Measurements from ENCODE around the gene PIP5K1C. TPM values are rescaled to one million over a fixed set of nuclear protein-coding genes. Genes with fewer than 3 reads are reported as not detected.

The PIP5K1C gene
- polyA plus RNA-seq, 1 donor, result 23.0 TPM

- H3K36me3 ChIP-seq (ENCODE audit: control insufficient read depth, insufficient read depth, low read length), result peaks cover 55% of the 10 kb centered on the region
- no peaks in the 10 kb centered on the region for H3K4me1 ChIP-seq (ENCODE audit: control insufficient read depth, insufficient read depth, low read length)
- no peak overlapping the region for H3K4me3 ChIP-seq (ENCODE audit: low read length)
- H3K9me3 ChIP-seq (ENCODE audit: control insufficient read depth, low read depth, low read length), result peaks cover 7% of the 10 kb centered on the region
- no peak for DNase-seq
- no peak overlapping the region for H3K27ac ChIP-seq (ENCODE audit: low read length)
- WGBS (ENCODE audit: insufficient coverage, low lambda C conversion rate), result no CpG with 5 or more reads among the region's 36 CpGs
- H3K27me3 ChIP-seq (ENCODE audit: control insufficient read depth, insufficient read depth, low read length), result no peaks in the 10 kb centered on the region
Observed at GRCh38 chr19:3642987-3643673, 57.1 kb downstream of the PIP5K1C start.

GRCh38 chr19:3642296-3642695, 58.0 kb downstream of the PIP5K1C start:
- no peak for DNase-seq
- no peak overlapping the region for H3K4me3 ChIP-seq (ENCODE audit: low read length)
- H3K27ac ChIP-seq (ENCODE audit: low read length), result no peak overlapping the region
- no CpG with 5 or more reads among the region's 17 CpGs for WGBS (ENCODE audit: insufficient coverage, low lambda C conversion rate)
- peaks cover 59% of the 10 kb centered on the region for H3K36me3 ChIP-seq (ENCODE audit: control insufficient read depth, insufficient read depth, low read length)
- no peaks in the 10 kb centered on the region for H3K4me1 ChIP-seq (ENCODE audit: control insufficient read depth, insufficient read depth, low read length)
- peaks cover 7% of the 10 kb centered on the region for H3K9me3 ChIP-seq (ENCODE audit: control insufficient read depth, low read depth, low read length)
- H3K27me3 ChIP-seq (ENCODE audit: control insufficient read depth, insufficient read depth, low read length), result no peaks in the 10 kb centered on the region

GRCh38 chr19:3641515-3642269, 58.6 kb downstream of the PIP5K1C start:
- no CpG with 5 or more reads among the region's 28 CpGs for WGBS (ENCODE audit: insufficient coverage, low lambda C conversion rate)
- H3K36me3 ChIP-seq (ENCODE audit: control insufficient read depth, insufficient read depth, low read length), result peaks cover 64% of the 10 kb centered on the region
- no peaks in the 10 kb centered on the region for H3K4me1 ChIP-seq (ENCODE audit: control insufficient read depth, insufficient read depth, low read length)

GRCh38 chr19:3639479-3639878, 60.8 kb downstream of the PIP5K1C start:
- Histone ChIP-seq H3K27ac (ENCODE audit: low read length) (no peak overlapping the region), H3K27me3 (ENCODE audit: control insufficient read depth, insufficient read depth, low read length) (no peaks in the 10 kb centered on the region), H3K36me3 (ENCODE audit: control insufficient read depth, insufficient read depth, low read length) (peaks cover 50% of the 10 kb centered on the region), H3K4me3 (ENCODE audit: low read length) (no peak overlapping the region), H3K4me1 (ENCODE audit: control insufficient read depth, insufficient read depth, low read length) (no peaks in the 10 kb centered on the region), H3K9me3 (ENCODE audit: control insufficient read depth, low read depth, low read length) (peaks cover 7% of the 10 kb centered on the region)
- WGBS (ENCODE audit: insufficient coverage, low lambda C conversion rate), result 100% methylated on average over 4 of the region's 13 CpGs
- DNase-seq, result no peak

More at GRCh38 chr19:3641515-3642269, 58.6 kb downstream of the PIP5K1C start:
- DNase-seq, result no peak
- H3K27ac ChIP-seq (ENCODE audit: low read length), result no peak overlapping the region
- no peaks in the 10 kb centered on the region for H3K27me3 ChIP-seq (ENCODE audit: control insufficient read depth, insufficient read depth, low read length)
- H3K4me3 ChIP-seq (ENCODE audit: low read length), result no peak overlapping the region
- H3K9me3 ChIP-seq (ENCODE audit: control insufficient read depth, low read depth, low read length), result peaks cover 7% of the 10 kb centered on the region

- no peak overlapping the region for H3K4me3 ChIP-seq (ENCODE audit: low read length)
- H3K27me3 ChIP-seq (ENCODE audit: control insufficient read depth, insufficient read depth, low read length), result no peaks in the 10 kb centered on the region
- no peak for DNase-seq
- H3K36me3 ChIP-seq (ENCODE audit: control insufficient read depth, insufficient read depth, low read length), result peaks cover 50% of the 10 kb centered on the region
- H3K4me1 ChIP-seq (ENCODE audit: control insufficient read depth, insufficient read depth, low read length), result no peaks in the 10 kb centered on the region
- no CpG with 5 or more reads among the region's 55 CpGs for WGBS (ENCODE audit: insufficient coverage, low lambda C conversion rate)
- H3K27ac ChIP-seq (ENCODE audit: low read length), result no peak overlapping the region
- H3K9me3 ChIP-seq (ENCODE audit: control insufficient read depth, low read depth, low read length), result peaks cover 4% of the 10 kb centered on the region
Observed at GRCh38 chr19:3638208-3639193, 61.8 kb downstream of the PIP5K1C start.

GRCh38 chr19:3637621-3638020, 62.6 kb downstream of the PIP5K1C start:
- Histone ChIP-seq H3K36me3 (ENCODE audit: control insufficient read depth, insufficient read depth, low read length) (peaks cover 46% of the 10 kb centered on the region), H3K9me3 (ENCODE audit: control insufficient read depth, low read depth, low read length) (no peaks in the 10 kb centered on the region), H3K4me1 (ENCODE audit: control insufficient read depth, insufficient read depth, low read length) (no peaks in the 10 kb centered on the region), H3K27ac (ENCODE audit: low read length) (no peak overlapping the region), H3K4me3 (ENCODE audit: low read length) (no peak overlapping the region), H3K27me3 (ENCODE audit: control insufficient read depth, insufficient read depth, low read length) (no peaks in the 10 kb centered on the region)
- no peak for DNase-seq
- WGBS (ENCODE audit: insufficient coverage, low lambda C conversion rate), result no CpG with 5 or more reads among the region's 23 CpGs

- Histone ChIP-seq H3K27ac (ENCODE audit: low read length) (no peak overlapping the region), H3K9me3 (ENCODE audit: control insufficient read depth, low read depth, low read length) (no peaks in the 10 kb centered on the region), H3K4me3 (ENCODE audit: low read length) (no peak overlapping the region), H3K4me1 (ENCODE audit: control insufficient read depth, insufficient read depth, low read length) (no peaks in the 10 kb centered on the region), H3K27me3 (ENCODE audit: control insufficient read depth, insufficient read depth, low read length) (no peaks in the 10 kb centered on the region), H3K36me3 (ENCODE audit: control insufficient read depth, insufficient read depth, low read length) (peaks cover 48% of the 10 kb centered on the region)
- WGBS (ENCODE audit: insufficient coverage, low lambda C conversion rate), result no CpG with 5 or more reads among the region's 20 CpGs
- DNase-seq, result no peak
Observed at GRCh38 chr19:3636962-3637361, 63.3 kb downstream of the PIP5K1C start.

- H3K36me3 ChIP-seq (ENCODE audit: control insufficient read depth, insufficient read depth, low read length), result peaks cover 48% of the 10 kb centered on the region
- no CpG with 5 or more reads among the region's 20 CpGs for WGBS (ENCODE audit: insufficient coverage, low lambda C conversion rate)
Observed at GRCh38 chr19:3636506-3636905, 63.8 kb downstream of the PIP5K1C start.

GRCh38 chr19:3634496-3635045, 65.7 kb downstream of the PIP5K1C start:
- H3K4me1 ChIP-seq (ENCODE audit: control insufficient read depth, insufficient read depth, low read length), result no peaks in the 10 kb centered on the region
- no CpG with 5 or more reads among the region's 19 CpGs for WGBS (ENCODE audit: insufficient coverage, low lambda C conversion rate)
- H3K27ac ChIP-seq (ENCODE audit: low read length), result no peak overlapping the region
- H3K4me3 ChIP-seq (ENCODE audit: low read length), result no peak overlapping the region
- no peaks in the 10 kb centered on the region for H3K27me3 ChIP-seq (ENCODE audit: control insufficient read depth, insufficient read depth, low read length)
- peaks cover 39% of the 10 kb centered on the region for H3K36me3 ChIP-seq (ENCODE audit: control insufficient read depth, insufficient read depth, low read length)
- no peak for DNase-seq
- no peaks in the 10 kb centered on the region for H3K9me3 ChIP-seq (ENCODE audit: control insufficient read depth, low read depth, low read length)

More at GRCh38 chr19:3636506-3636905, 63.8 kb downstream of the PIP5K1C start:
- no peaks in the 10 kb centered on the region for H3K9me3 ChIP-seq (ENCODE audit: control insufficient read depth, low read depth, low read length)
- no peak overlapping the region for H3K27ac ChIP-seq (ENCODE audit: low read length)
- no peaks in the 10 kb centered on the region for H3K4me1 ChIP-seq (ENCODE audit: control insufficient read depth, insufficient read depth, low read length)
- H3K4me3 ChIP-seq (ENCODE audit: low read length), result no peak overlapping the region
- no peaks in the 10 kb centered on the region for H3K27me3 ChIP-seq (ENCODE audit: control insufficient read depth, insufficient read depth, low read length)
- DNase-seq, result no peak

- H3K4me3 ChIP-seq (ENCODE audit: low read length), result no peak overlapping the region
- peaks cover 30% of the 10 kb centered on the region for H3K36me3 ChIP-seq (ENCODE audit: control insufficient read depth, insufficient read depth, low read length)
- H3K27me3 ChIP-seq (ENCODE audit: control insufficient read depth, insufficient read depth, low read length), result no peaks in the 10 kb centered on the region
- DNase-seq, result no peak
- WGBS (ENCODE audit: insufficient coverage, low lambda C conversion rate), result no CpG with 5 or more reads among the region's 22 CpGs
- no peaks in the 10 kb centered on the region for H3K4me1 ChIP-seq (ENCODE audit: control insufficient read depth, insufficient read depth, low read length)
- H3K9me3 ChIP-seq (ENCODE audit: control insufficient read depth, low read depth, low read length), result no peaks in the 10 kb centered on the region
- H3K27ac ChIP-seq (ENCODE audit: low read length), result no peak overlapping the region
Observed at GRCh38 chr19:3633559-3633988, 66.7 kb downstream of the PIP5K1C start.
